Measurements from ENCODE around the gene SLCO3A1.
"Not testable (repeated sequence)": the region's sequence is repeated elsewhere in the genome, so short reads cannot be mapped to it uniquely, and the experiment has no call there.

SLCO3A1 gene

GRCh38 chr15:92170897-92171296 lies 317.4 kb downstream of the SLCO3A1 start:
- DNase-seq: no peak

GRCh38 chr15:92178911-92179310 lies 325.4 kb downstream of the SLCO3A1 start:
- no peak for DNase-seq

GRCh38 chr15:92184142-92184541 lies 330.6 kb downstream of the SLCO3A1 start:
- DNase-seq: no peak

- no peak for DNase-seq
These were observed 331.2 kb downstream of the SLCO3A1 start for GRCh38 chr15:92184679-92185230.

GRCh38 chr15:92187975-92188374 lies 334.5 kb downstream of the SLCO3A1 start:
- no peak for DNase-seq

- DNase-seq: no peak
These were observed 335.7 kb downstream of the SLCO3A1 start for GRCh38 chr15:92189166-92189565.

GRCh38 chr15:92195241-92195640 lies 341.7 kb downstream of the SLCO3A1 start:
- no peak for DNase-seq

GRCh38 chr15:92196342-92196741 lies 342.8 kb downstream of the SLCO3A1 start:
- DNase-seq: no peak

- DNase-seq: no peak
These were observed 344.2 kb downstream of the SLCO3A1 start for GRCh38 chr15:92197746-92198145.

- DNase-seq: no peak
These were observed 347.4 kb downstream of the SLCO3A1 start for GRCh38 chr15:92200891-92201290.

- DNase-seq: no peak
These were observed 351.8 kb downstream of the SLCO3A1 start for GRCh38 chr15:92205255-92205739.

- not testable (repeated sequence) for DNase-seq
These were observed 354.1 kb downstream of the SLCO3A1 start for GRCh38 chr15:92207601-92208000.
